SK-N-SH treated with all-trans-retinoic acid at 6 μM for 48 hours (cell line): ENCODE data around the gene CCT6A.

Experiments used
- ATAC-seq: fragments of 200-7000 bp; cut with Tn5 transposase; 3 replicates; pipeline ENCODE4 v1.9.1; 2020; ENCODE audit warnings: mild to moderate bottlenecking, moderate library complexity
- BACH2 ChIP-seq: fragments of 250-450 bp; sonication (Bioruptor Pico); IDR thresholded peaks from 2 replicates; pipeline ENCODE4 v1.9.0; 2021; ENCODE audit warnings: mild to moderate bottlenecking, borderline replicate concordance
- CSDC2 ChIP-seq: fragments of 250-450 bp; sonication (Bioruptor Pico); IDR thresholded peaks from 2 replicates; pipeline ENCODE4 v1.5.0; 2020; ENCODE audit warnings: mild to moderate bottlenecking, moderate library complexity
- CSRNP3 ChIP-seq: fragments of 250-450 bp; sonication (Bioruptor Pico); IDR thresholded peaks from 2 replicates; pipeline ENCODE4 v1.5.1; 2021; ENCODE audit warnings: mild to moderate bottlenecking, moderate library complexity
- ESRRG ChIP-seq: fragments of 250-450 bp; sonication (Bioruptor Pico); IDR thresholded peaks from 2 replicates; pipeline ENCODE4 v1.6.1; 2021; ENCODE audit warnings: mild to moderate bottlenecking
- ISL1 ChIP-seq: fragments of 250-450 bp; sonication (Bioruptor Pico); IDR thresholded peaks from 2 replicates; pipeline ENCODE4 v2.1.2; 2022; ENCODE audit warnings: mild to moderate bottlenecking, moderate library complexity
- PATZ1 ChIP-seq: fragments of 250-450 bp; sonication (Bioruptor Pico); IDR thresholded peaks from 2 replicates; pipeline ENCODE4 v1.8.0; 2020; ENCODE audit warnings: mild to moderate bottlenecking, moderate library complexity, borderline replicate concordance
- RARB ChIP-seq: fragments of 250-450 bp; sonication (Bioruptor Pico); IDR thresholded peaks from 2 replicates; pipeline ENCODE4 v1.8.0; 2021; ENCODE audit warnings: mild to moderate bottlenecking, moderate library complexity
- SNAI2 ChIP-seq: fragments of 250-450 bp; sonication (Bioruptor Pico); IDR thresholded peaks from 2 replicates; pipeline ENCODE4 v1.5.0; 2020; ENCODE audit warnings: mild to moderate bottlenecking, moderate library complexity
- TOX ChIP-seq: fragments of 250-450 bp; sonication (Bioruptor Pico); IDR thresholded peaks from 2 replicates; pipeline ENCODE4 v1.8.0; 2021; ENCODE audit warnings: mild to moderate bottlenecking, moderate library complexity, borderline replicate concordance
- TSHZ2 ChIP-seq: fragments of 250-450 bp; sonication (Bioruptor Pico); IDR thresholded peaks from 2 replicates; pipeline ENCODE4 v1.5.0; 2020; ENCODE audit warnings: mild to moderate bottlenecking, moderate library complexity
- ZC3H10 ChIP-seq: fragments of 250-450 bp; sonication (Bioruptor Pico); IDR thresholded peaks from 2 replicates; pipeline ENCODE4 v1.5.1; 2021; ENCODE audit warnings: mild to moderate bottlenecking, moderate library complexity
- ZFP3 ChIP-seq: fragments of 250-450 bp; sonication (Bioruptor Pico); IDR thresholded peaks from 2 replicates; pipeline ENCODE4 v1.5.0; 2020; ENCODE audit warnings: mild to moderate bottlenecking, moderate library complexity
- ZNF70 ChIP-seq: fragments of 450-650 bp; formaldehyde crosslinking; IDR thresholded peaks from 2 replicates; pipeline ENCODE4 v1.5.0; 2020; ENCODE audit warnings: mild to moderate bottlenecking, moderate library complexity
- ZNF8 ChIP-seq: fragments of 450-650 bp; formaldehyde crosslinking; IDR thresholded peaks from 2 replicates; pipeline ENCODE4 v1.5.0; 2020; ENCODE audit warnings: mild to moderate bottlenecking, moderate library complexity

The CCT6A gene

GRCh38 chr7:56003749-56004148, 47.8 kb upstream of the CCT6A start:
- no peak for ATAC-seq
- TF ChIP-seq TOX (no peak), ISL1 (CRISPR knock-in tag) (no peak), ZFP3 (CRISPR knock-in tag) (no peak), ESRRG (CRISPR knock-in tag) (no peak), CSRNP3 (CRISPR knock-in tag) (no peak), ZNF8 (no peak)

- ATAC-seq = no peak
Measured at GRCh38 chr7:56007167-56007652, 44.4 kb upstream of the CCT6A start.

GRCh38 chr7:56007891-56008290, 43.7 kb upstream of the CCT6A start:
- no peak for TF ChIP-seq ESRRG (CRISPR knock-in tag)
- TF ChIP-seq ZNF70 (CRISPR knock-in tag) = no peak
- no peak for TF ChIP-seq CSDC2 (CRISPR knock-in tag)
- no peak for TF ChIP-seq CSRNP3 (CRISPR knock-in tag)
- TF ChIP-seq, all 23 proteins: peak for 0
- ATAC-seq = no peak

More at GRCh38 chr7:56007167-56007652, 44.4 kb upstream of the CCT6A start:
- no peak for TF ChIP-seq RARB (CRISPR knock-in tag)
- no peak for TF ChIP-seq ZC3H10
- TF ChIP-seq, all 23 proteins: peak for 0

GRCh38 chr7:56009695-56010094, 41.9 kb upstream of the CCT6A start:
- TF ChIP-seq ZNF70 (CRISPR knock-in tag) (no peak), PATZ1 (no peak), SNAI2 (CRISPR knock-in tag) (no peak), CSRNP3 (CRISPR knock-in tag) (no peak), ISL1 (CRISPR knock-in tag) (no peak)
- no peak for ATAC-seq

- peak; percentile 33; the same call in 2 of the 3 replicates for ATAC-seq
- peak; percentile 16; the same call in 1 of the 2 replicates for TF ChIP-seq ISL1 (CRISPR knock-in tag)
Measured at GRCh38 chr7:56017015-56017414, 34.5 kb upstream of the CCT6A start.

- ATAC-seq = no peak
- TF ChIP-seq TSHZ2 (CRISPR knock-in tag) (no peak), BACH2 (CRISPR knock-in tag) (no peak)
- TF ChIP-seq, all 23 proteins: peak for 0
Measured at GRCh38 chr7:56019501-56019900, 32.1 kb upstream of the CCT6A start.
